Amygdala (tissue), 56 donors: ENCODE data around the gene TMEM209.

Experiments used
- DNase-seq, 56 donors: peaks; one replicate each; lab custom pipeline; 2025; lab: John Stamatoyannopoulos, UW

TMEM209 gene

GRCh38 chr7:130178251-130178650, 27.0 kb downstream of the TMEM209 start:
- no peak for DNase-seq

GRCh38 chr7:130174237-130174959, 30.8 kb downstream of the TMEM209 start:
- DNase-seq: no peak

GRCh38 chr7:130162196-130162595, 43.0 kb downstream of the TMEM209 start:
- no peak for DNase-seq

- DNase-seq: peak in 1 of 56 donors; percentile 14
These were observed 44.8 kb downstream of the TMEM209 start for GRCh38 chr7:130160455-130160854.

- no peak for DNase-seq
These were observed 45.2 kb downstream of the TMEM209 start for GRCh38 chr7:130160023-130160422.

- DNase-seq: no peak
These were observed 47.5 kb downstream of the TMEM209 start for GRCh38 chr7:130157700-130158099.

GRCh38 chr7:130156140-130156539, 49.1 kb downstream of the TMEM209 start:
- no peak for DNase-seq

- peak in 21 of 56 donors; percentile 15 to 76 (median 37) for DNase-seq
These were observed 50.5 kb downstream of the TMEM209 start for GRCh38 chr7:130154501-130155317.

- no peak for DNase-seq
These were observed 51.1 kb downstream of the TMEM209 start for GRCh38 chr7:130154131-130154500.

GRCh38 chr7:130153211-130153908, 51.8 kb downstream of the TMEM209 start:
- DNase-seq: no peak

GRCh38 chr7:130152493-130153210, 52.6 kb downstream of the TMEM209 start:
- DNase-seq: no peak

GRCh38 chr7:130151591-130152492, 53.4 kb downstream of the TMEM209 start:
- DNase-seq: no peak

GRCh38 chr7:130150587-130150986, 54.6 kb downstream of the TMEM209 start:
- no peak for DNase-seq

GRCh38 chr7:130149281-130150139, 55.7 kb downstream of the TMEM209 start:
- DNase-seq: no peak

- DNase-seq: no peak
These were observed 56.6 kb downstream of the TMEM209 start for GRCh38 chr7:130148561-130148960.

GRCh38 chr7:130147710-130148325, 57.4 kb downstream of the TMEM209 start:
- DNase-seq: no peak

GRCh38 chr7:130146693-130147405, 58.4 kb downstream of the TMEM209 start:
- no peak for DNase-seq
